Mucosa of stomach (tissue), 1 donor: ENCODE data around the gene RNF217.
"Not testable (repeated sequence)": the region's sequence is repeated elsewhere in the genome, so short reads cannot be mapped to it uniquely, and the experiment has no call there.

Source experiments
- H3K27me3 ChIP-seq: one replicate; pipeline ENCODE4 v1.7.0; 2013; ENCODE audit warnings: mild to moderate bottlenecking, low read length; ENCODE audit not compliant: control insufficient read depth, insufficient read depth
- H3K36me3 ChIP-seq: one replicate; pipeline ENCODE4 v1.7.0; 2013; ENCODE audit warnings: low read length; ENCODE audit not compliant: control insufficient read depth, insufficient read depth
- H3K4me1 ChIP-seq: one replicate; pipeline ENCODE4 v1.7.0; 2013; ENCODE audit warnings: mild to moderate bottlenecking, low read length; ENCODE audit not compliant: control insufficient read depth, insufficient read depth
- H3K4me3 ChIP-seq: one replicate; pipeline ENCODE4 v1.7.0; 2013; ENCODE audit warnings: low read length
- H3K9ac ChIP-seq: one replicate; pipeline ENCODE4 v1.7.0; 2013; ENCODE audit warnings: mild to moderate bottlenecking, low read length, moderate library complexity
- H3K9me3 ChIP-seq: one replicate; pipeline ENCODE4 v1.7.0; 2013; ENCODE audit warnings: mild to moderate bottlenecking, low read length, moderate library complexity; ENCODE audit not compliant: control insufficient read depth
- donor health status: Pancreatic carcinoma.

Gene RNF217

DNA sequence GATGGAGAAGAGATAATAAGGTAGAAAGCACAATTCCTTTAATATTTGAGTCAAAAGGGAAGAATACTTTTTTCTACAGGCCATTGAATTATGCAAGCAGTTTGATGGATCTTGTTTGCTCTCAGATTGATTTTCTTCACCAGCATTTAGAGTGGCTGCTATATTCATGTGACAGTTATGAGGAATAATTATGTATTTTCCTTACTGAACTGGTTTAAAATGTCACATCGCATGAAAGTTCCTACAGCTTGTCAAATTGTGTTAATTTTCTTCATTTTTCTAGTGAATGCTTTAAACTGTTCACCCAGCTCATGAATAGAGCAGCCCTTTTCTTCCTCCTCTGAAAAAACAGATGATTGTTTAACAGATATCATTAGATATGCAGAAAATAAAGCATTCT is 153.9 kb downstream of the RNF217 start:
- H3K27me3 ChIP-seq: no peaks in the 10 kb centered on the region
- H3K4me1 ChIP-seq: no peaks in the 10 kb centered on the region
- no peak overlapping the region for H3K9ac ChIP-seq
- no peaks in the 10 kb centered on the region for H3K9me3 ChIP-seq
- H3K36me3 ChIP-seq: no peaks in the 10 kb centered on the region
- no peak overlapping the region for H3K4me3 ChIP-seq

DNA sequence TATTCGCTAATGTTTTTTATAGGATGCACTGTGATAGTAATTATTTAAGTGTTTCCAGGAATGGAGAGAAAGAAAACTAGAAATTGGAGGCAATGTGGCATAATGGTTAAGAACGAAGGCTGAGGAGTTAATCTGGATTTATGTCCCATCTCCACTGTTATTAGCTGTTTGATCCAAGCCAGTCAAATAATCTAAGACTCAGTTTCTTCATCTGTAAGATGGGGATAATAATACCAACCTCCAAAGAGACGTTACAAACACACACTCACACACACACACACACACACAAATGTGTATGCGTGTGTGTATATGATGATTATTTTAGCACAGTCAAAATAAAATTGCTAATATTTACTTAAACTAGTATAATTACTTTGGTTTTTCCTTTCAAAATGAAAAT is 154.5 kb downstream of the RNF217 start:
- H3K36me3 ChIP-seq: no peaks in the 10 kb centered on the region

DNA sequence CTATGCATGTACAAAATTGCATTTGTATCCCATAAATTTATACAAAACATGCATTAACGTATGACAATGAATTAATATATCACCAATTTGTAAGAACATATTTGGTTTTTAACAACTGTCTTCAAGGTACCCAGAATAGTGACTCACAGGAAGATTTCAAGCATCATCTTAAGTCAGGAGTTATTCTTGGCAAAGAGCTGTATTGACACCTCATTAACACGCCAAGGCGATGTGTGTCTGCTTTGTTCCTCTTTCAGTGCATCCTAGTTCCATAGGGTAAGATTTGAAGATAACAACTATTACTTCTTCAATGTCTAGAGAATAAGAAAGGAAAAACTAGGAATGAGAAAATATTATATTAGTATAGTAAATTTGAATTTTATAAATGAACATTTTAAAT is 155.6 kb downstream of the RNF217 start:
- Histone ChIP-seq H3K4me1 (no peaks in the 10 kb centered on the region), H3K9me3 (no peaks in the 10 kb centered on the region), H3K4me3 (no peak overlapping the region), H3K36me3 (no peaks in the 10 kb centered on the region), H3K27me3 (no peaks in the 10 kb centered on the region), H3K9ac (no peak overlapping the region)

More for the DNA sequence above, 154.5 kb downstream of the RNF217 start:
- Histone ChIP-seq H3K4me3 (no peak overlapping the region), H3K27me3 (no peaks in the 10 kb centered on the region), H3K9me3 (no peaks in the 10 kb centered on the region), H3K4me1 (no peaks in the 10 kb centered on the region), H3K9ac (no peak overlapping the region)

DNA sequence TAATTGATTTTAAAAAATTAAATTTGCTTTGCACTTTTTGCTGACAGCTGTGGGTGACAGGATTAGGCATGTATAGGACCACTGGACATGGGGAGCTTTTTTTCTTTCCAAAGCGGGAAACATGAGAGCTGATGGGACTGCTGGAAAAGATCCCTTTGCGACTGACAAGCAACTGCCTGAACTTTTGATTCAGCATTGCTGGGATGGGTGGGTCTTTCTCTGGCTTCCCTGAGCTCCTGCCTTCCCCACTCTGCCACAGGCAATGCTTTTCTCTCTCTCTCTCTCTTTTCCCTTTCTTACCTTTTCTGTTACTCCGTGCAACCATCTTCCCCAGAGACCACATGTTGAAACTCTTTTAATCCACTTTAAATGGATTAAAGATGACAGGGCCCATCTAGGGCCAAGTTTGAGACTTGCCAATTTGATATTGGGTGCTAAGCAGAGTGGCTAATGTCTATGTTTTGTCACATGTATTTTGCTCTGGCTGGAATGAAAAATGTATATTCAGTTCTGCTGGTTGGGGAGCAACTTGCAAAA is 157.9 kb downstream of the RNF217 start:
- Histone ChIP-seq H3K4me3 (no peak overlapping the region), H3K36me3 (no peaks in the 10 kb centered on the region), H3K4me1 (no peaks in the 10 kb centered on the region), H3K9ac (no peak overlapping the region), H3K27me3 (no peaks in the 10 kb centered on the region), H3K9me3 (no peaks in the 10 kb centered on the region)

DNA sequence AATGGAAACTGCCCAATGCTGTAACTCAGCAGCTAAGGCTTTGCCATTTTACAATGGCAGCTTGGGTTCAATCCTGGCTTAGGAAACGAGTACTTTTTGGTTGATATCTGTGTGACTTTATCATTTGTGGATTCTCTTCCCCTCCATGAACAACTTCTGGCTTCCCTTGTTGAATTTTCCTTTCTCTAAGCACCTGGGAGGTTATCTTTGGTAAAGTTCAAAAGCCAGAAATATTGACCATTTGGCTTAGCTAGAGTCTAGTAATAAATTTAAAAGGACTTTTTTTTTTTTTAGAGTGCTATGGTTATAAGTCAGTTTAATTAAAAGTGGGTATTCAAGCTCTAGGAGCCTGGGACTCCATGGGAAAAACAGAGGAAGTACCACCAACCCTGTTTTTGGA is 159.7 kb downstream of the RNF217 start:
- H3K27me3 ChIP-seq: no peaks in the 10 kb centered on the region
- no peak overlapping the region for H3K9ac ChIP-seq
- H3K4me1 ChIP-seq: no peaks in the 10 kb centered on the region
- H3K9me3 ChIP-seq: no peaks in the 10 kb centered on the region
- no peaks in the 10 kb centered on the region for H3K36me3 ChIP-seq
- no peak overlapping the region for H3K4me3 ChIP-seq

DNA sequence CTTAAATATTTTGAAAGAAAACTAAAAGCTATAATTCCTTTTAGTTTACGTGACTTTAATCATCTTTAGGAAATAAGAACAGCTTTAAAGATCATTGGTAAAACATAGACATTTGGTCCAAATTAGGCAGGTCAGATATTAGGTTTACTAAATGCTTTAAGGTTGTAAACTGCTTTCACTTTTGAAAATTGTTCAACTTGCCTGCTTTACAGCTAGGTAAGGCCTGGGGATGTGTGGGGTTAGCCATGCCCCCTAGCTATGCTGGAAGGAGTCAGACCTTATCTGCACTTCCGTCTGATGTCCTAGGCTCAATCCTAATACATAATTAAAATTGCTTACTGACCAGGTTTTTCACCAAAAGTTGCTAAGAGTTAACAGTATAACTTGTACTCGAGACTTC is 160.8 kb downstream of the RNF217 start:
- Histone ChIP-seq H3K4me3 (no peak overlapping the region), H3K9me3 (no peaks in the 10 kb centered on the region), H3K36me3 (no peaks in the 10 kb centered on the region), H3K9ac (no peak overlapping the region), H3K27me3 (no peaks in the 10 kb centered on the region), H3K4me1 (no peaks in the 10 kb centered on the region)

DNA sequence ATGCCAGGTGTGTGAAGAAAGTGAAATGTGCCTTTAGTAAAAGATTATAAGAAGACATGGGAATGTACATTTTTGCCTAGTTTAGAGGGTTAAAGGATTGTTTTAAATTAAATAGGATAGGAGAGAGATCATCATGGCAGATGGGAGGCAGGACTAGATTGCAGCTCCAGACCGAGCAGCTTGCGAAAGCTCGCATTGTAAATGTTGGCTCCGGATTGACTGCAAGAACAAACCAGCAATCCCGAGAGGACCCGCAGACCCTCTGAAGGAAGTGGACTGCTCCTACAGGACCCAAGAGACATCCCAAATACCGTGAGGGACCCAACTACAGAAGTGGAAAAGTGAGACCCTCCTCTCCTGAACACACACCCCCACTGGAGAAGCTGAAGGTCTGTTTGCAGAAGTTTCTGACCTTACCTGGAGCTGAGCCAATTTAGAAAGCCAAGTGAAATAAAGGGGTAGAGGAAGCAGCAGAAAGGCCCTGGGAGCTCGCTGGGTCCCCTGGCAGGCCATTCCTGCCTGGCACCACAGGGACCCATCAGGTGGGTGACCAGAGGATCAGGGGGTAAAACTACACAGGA is 161.3 kb downstream of the RNF217 start:
- Histone ChIP-seq H3K36me3 (no peaks in the 10 kb centered on the region), H3K9me3 (no peaks in the 10 kb centered on the region), H3K9ac (no peak overlapping the region), H3K4me3 (no peak overlapping the region), H3K4me1 (no peaks in the 10 kb centered on the region), H3K27me3 (no peaks in the 10 kb centered on the region)

DNA sequence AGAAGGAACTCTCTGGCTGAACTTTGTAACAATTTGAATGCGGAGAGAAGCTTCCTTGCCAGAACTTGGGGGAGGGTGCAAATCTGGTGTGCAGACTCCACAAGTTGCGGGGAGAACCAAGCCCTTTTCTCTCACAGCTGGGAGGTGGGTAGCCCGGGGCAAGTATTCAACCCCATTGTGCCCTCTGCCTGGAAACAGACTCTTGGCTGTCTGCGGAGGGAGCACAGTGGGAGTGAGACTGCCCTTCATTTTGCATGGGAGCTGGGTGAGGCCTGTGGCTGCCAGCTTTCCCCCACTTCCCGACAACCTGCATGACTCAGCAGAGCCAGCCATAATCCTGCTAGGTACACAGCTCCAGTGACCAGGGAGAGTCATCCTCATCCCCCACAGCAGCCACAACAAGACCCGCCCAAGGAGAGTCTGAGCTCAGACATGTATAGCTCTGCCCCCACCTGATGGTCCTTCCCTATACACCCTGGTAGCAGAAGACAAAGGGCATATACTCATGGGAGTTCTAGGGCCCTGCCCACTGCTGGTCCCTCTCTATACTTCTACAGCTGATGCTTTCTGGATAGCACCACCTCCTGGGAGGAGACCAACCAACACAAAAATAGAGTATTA is 161.9 kb downstream of the RNF217 start:
- no peaks in the 10 kb centered on the region for H3K27me3 ChIP-seq
- H3K4me1 ChIP-seq: no peaks in the 10 kb centered on the region

DNA sequence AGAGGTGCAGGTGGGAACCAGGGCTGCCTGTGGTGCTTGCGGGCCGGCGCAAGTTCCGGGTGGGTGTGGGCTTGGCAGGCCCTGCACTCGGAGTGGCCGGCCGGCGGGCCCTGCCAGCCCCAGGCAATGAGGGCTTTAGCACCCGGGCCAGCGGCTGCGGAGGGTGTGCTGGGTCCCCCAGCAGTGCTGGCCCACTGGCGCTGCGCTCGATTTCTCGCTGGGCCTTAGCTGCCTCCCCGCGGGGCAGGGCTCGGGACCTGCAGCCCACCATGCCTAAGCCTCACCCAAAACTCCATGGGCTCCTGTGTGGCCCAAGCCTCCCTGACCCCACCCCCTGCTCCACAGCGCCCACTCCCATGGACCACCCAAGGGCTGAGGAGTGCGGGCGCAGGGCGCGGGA is 163.6 kb downstream of the RNF217 start:
- H3K9ac ChIP-seq, H3K9me3 ChIP-seq, H3K27me3 ChIP-seq, H3K4me1 ChIP-seq, H3K4me3 ChIP-seq, H3K36me3 ChIP-seq: not testable (repeated sequence)

More for the DNA sequence above, 161.9 kb downstream of the RNF217 start:
- no peak overlapping the region for H3K9ac ChIP-seq
- H3K4me3 ChIP-seq: no peak overlapping the region
- H3K36me3 ChIP-seq: no peaks in the 10 kb centered on the region
- H3K9me3 ChIP-seq: no peaks in the 10 kb centered on the region

DNA sequence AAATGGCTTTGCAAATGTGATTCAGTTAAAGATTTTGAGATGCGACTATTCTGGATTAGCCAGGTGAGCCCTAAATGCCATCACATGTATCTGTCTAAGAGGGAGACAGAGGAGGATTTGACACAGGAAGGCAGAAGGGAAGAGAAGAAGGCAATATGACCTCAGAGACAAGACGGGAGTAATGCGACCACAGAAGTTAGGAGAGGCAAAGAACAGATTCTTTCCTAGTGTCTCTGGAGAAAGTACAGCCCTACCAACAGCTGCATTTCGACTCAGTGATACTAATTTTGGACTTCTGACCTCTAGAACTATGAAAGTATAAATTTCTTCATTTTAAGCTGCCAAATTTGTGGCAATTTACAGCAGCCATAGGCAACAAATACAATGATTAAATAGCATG is 167.1 kb downstream of the RNF217 start:
- Histone ChIP-seq H3K4me3 (no peak overlapping the region), H3K4me1 (no peaks in the 10 kb centered on the region), H3K9ac (no peak overlapping the region), H3K36me3 (no peaks in the 10 kb centered on the region), H3K9me3 (no peaks in the 10 kb centered on the region), H3K27me3 (no peaks in the 10 kb centered on the region)

DNA sequence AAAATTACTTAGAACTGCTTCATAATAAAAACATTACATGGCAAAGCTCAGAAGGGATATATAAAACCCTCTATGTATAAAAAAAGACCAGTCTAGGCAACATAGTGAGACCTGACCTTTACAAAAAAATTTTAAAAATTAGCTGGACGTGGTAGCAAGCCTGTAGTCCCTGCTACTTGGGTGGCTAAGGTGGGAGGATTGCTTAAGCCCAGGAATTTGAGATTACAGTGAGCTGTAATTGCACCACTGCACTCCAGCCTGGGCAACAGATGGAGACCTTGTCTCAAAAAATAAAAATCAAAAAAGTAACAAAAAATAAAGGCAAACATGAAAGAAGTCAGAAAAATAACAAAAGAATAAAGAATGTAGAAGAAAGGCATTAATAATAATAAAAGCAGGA is 169.8 kb downstream of the RNF217 start:
- Histone ChIP-seq H3K4me1 (no peaks in the 10 kb centered on the region), H3K9me3 (no peaks in the 10 kb centered on the region), H3K4me3 (no peak overlapping the region), H3K36me3 (no peaks in the 10 kb centered on the region), H3K9ac (no peak overlapping the region), H3K27me3 (no peaks in the 10 kb centered on the region)

DNA sequence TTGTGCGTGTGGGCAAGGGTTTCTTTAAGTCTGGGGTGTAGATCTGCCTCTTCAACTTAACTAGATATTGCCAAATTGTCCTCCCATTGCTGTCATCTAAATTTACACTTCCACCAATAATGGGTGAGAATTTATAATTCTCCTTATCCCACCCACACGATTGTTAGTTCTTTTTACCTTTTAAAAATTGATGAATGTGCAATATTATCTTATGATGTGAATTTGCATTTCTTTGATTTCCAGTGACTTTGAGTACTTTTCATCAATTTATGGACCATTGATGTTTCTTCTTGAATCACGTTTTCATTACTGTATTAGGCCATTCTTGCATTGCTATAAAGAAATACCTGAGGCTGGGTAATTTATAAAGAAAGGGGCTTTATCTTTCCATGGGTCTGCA is 174.1 kb downstream of the RNF217 start:
- H3K36me3 ChIP-seq: no peaks in the 10 kb centered on the region
- no peaks in the 10 kb centered on the region for H3K27me3 ChIP-seq
- no peaks in the 10 kb centered on the region for H3K4me1 ChIP-seq
- no peaks in the 10 kb centered on the region for H3K9me3 ChIP-seq
- no peak overlapping the region for H3K9ac ChIP-seq
- H3K4me3 ChIP-seq: no peak overlapping the region
